Left lobe of liver (tissue), 2 donors: ENCODE results near the gene NBL1. TPM values are rescaled to one million over a fixed set of nuclear protein-coding genes. Genes with fewer than 3 reads are reported as not detected.

Experiments
- ATAC-seq: fragments of 200-7000 bp; cut with Tn5 transposase; one replicate; pipeline ENCODE4 v1.9.1; 2020; ENCODE audit warnings: mild to moderate bottlenecking, moderate library complexity
- DNase-seq: peaks from one replicate; pipeline ENCODE4 v3.0.0-alpha.2; 2020; ENCODE audit warnings: low spot score
- total RNA-seq: library from RNA; stranded (reverse); gene quantifications from one replicate; pipeline ENCODE4 v1.2.1, GENCODE V29; 2021
- donor health status: DM: no; HTN: no; CAD: no; lungs with moderate emphysema.
- donor health status: DM: no; HTN: yes; CAD: no.

Gene NBL1
- total RNA-seq, 1 donor from 2014 or later: 2.5 TPM

DNA sequence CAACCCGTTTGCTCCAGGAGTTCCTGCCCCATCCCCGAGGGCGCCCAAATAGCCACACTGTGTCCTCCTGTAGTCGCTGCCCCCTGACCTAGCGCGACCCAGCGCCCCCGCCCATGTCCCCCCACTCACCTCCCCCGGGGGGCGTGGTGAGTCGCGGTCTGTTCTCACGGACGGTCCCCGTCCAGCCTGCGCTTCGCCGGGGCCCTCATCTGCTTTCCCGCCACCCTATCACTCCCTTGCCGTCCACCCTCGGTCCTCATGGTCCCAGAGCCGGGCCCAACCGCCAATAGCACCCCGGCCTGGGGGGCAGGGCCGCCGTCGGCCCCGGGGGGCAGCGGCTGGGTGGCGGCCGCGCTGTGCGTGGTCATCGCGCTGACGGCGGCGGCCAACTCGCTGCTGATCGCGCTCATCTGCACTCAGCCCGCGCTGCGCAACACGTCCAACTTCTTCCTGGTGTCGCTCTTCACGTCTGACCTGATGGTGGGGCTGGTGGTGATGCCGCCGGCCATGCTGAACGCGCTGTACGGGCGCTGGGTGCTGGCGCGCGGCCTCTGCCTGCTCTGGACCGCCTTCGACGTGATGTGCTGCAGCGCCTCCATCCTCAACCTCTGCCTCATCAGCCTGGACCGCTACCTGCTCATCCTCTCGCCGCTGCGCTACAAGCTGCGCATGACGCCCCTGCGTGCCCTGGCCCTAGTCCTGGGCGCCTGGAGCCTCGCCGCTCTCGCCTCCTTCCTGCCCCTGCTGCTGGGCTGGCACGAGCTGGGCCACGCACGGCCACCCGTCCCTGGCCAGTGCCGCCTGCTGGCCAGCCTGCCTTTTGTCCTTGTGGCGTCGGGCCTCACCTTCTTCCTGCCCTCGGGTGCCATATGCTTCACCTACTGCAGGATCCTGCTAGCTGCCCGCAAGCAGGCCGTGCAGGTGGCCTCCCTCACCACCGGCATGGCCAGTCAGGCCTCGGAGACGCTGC is 21.7 kb downstream of the NBL1 start:
- ATAC-seq: no peak
- no peak for DNase-seq

DNA sequence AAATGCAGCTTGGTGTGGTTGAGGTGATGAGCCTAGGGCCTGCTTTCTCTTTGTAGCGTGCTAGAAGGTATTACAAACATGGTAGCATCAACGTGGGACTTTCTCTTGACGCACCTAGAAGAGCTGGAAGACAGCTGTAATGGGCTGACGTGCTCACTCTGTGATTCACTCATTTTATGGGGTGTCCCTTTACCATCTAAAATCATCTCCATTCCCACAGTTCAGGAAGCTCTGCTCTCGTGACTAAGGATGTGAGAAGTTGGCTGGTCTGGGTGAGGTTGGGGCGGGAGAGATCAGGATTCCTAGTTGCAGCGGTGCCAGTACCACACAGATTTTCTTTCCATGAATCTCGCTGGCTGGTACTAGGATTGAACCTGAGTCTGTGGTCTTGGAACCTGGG is 24.8 kb downstream of the NBL1 start:
- ATAC-seq (no peak), DNase-seq (no peak)

- no peak for DNase-seq
- no peak for ATAC-seq
Observed at GRCh38 chr1:19670787-19671186, 26.7 kb downstream of the NBL1 start.

- DNase-seq: no peak
Observed at GRCh38 chr1:19672237-19672636, 28.1 kb downstream of the NBL1 start.

DNA sequence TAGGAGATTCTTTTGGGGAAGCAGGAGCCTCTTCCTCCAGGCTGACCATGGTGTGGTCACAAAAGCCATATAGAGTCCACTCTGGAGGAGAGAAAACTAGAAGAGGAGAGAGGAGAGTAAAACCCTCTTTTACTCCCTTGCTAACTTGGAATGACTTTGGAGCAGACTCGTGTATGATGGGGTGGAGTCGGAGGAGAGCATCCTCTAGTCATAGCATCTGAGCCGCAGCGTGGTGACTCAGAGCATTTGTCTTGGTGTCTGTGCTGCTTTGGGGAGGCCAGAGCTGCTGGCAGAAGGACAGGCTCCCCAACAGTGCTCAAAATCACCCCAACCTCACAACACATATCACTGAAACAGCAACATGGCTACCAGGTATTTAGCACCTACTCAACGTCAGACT is 31.7 kb downstream of the NBL1 start:
- ATAC-seq (no peak), DNase-seq (no peak)

More at GRCh38 chr1:19672237-19672636, 28.1 kb downstream of the NBL1 start:
- no peak for ATAC-seq

DNA sequence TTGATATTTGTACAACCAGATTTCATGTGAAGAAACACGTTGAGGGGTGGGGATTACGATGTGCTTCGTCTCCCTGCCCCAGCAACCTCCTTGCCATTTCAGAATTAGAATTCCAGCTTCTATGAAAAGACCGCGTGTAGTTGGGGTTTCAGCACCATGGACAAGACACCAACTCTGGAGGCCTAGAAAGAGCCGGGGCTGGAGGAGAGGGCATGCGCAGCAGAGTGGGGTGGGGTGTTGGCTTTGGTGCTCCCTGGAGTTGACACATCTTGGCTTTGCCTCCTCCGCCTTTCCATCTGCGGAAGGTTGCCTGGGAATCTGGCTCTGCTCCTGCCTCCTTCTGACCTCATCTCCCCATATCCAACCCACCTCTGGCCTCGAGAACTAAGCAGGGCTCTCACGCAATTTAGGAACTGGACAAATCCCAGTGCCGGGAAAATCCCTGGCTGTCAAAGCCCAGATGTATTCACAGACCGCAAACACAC is 32.4 kb downstream of the NBL1 start:
- DNase-seq (no peak), ATAC-seq (peak; percentile 56)

- ATAC-seq (peak; percentile 9), DNase-seq (no peak)
Observed at GRCh38 chr1:19678493-19678892, 34.4 kb downstream of the NBL1 start.

GRCh38 chr1:19678931-19679453 is 34.9 kb downstream of the NBL1 start:
- DNase-seq (no peak), ATAC-seq (no peak)

- DNase-seq: no peak
- peak; percentile 8 for ATAC-seq
Observed at GRCh38 chr1:19679691-19680090, 35.6 kb downstream of the NBL1 start.

GRCh38 chr1:19680644-19681043 is 36.5 kb downstream of the NBL1 start:
- ATAC-seq (no peak), DNase-seq (no peak)

GRCh38 chr1:19682257-19682656 is 38.1 kb downstream of the NBL1 start:
- DNase-seq (no peak), ATAC-seq (no peak)

GRCh38 chr1:19682901-19683300 is 38.8 kb downstream of the NBL1 start:
- no peak for DNase-seq
- ATAC-seq: no peak

DNA sequence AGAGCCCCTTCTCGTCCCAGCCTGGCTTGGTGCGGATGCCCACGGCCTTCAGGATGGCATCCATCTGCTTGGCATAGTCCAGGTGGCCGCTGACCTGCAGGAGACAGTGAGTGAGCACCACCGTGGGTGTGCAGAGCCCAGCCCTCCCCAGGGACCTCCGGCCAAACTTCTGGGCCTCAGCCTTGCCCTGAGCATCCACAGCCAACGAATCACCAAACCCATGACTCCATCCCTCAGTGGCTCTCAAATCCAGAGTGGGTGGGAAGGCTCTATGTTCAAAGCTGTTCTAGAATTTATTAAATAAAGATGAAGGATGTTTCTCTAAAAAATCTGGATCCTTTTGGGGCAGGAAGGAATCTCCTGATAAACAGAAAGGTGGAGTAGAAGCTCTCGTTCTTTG is 39.2 kb downstream of the NBL1 start:
- no peak for ATAC-seq
- no peak for DNase-seq

DNA sequence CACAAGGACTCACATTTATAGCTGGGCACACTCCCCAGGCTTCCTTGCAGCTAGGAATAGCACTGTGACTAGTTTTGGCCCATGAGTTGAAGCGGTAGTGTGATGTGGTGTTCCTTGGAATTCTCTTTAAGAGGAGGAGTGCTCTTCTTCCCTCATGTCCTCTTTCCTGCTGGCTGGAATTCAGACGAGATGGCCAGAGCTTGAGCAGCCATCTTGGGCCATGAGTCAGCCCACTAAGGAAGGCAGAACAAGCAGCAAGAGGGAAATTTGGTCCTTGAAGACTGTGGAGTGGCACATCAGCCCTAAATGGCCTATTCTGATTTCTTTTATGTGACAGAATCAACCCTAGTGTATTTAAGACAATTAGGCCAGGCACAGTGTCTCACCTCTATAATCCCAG is 40.6 kb downstream of the NBL1 start:
- DNase-seq (no peak), ATAC-seq (no peak)

- ATAC-seq (no peak), DNase-seq (no peak)
Observed at GRCh38 chr1:19685994-19686393, 41.9 kb downstream of the NBL1 start.

GRCh38 chr1:19687414-19687813 is 43.3 kb downstream of the NBL1 start:
- no peak for ATAC-seq
- no peak for DNase-seq

- no peak for ATAC-seq
- DNase-seq: no peak
Observed at GRCh38 chr1:19688041-19688842, 44.1 kb downstream of the NBL1 start.

- ATAC-seq (no peak), DNase-seq (no peak)
Observed at GRCh38 chr1:19689085-19689757, 45.1 kb downstream of the NBL1 start.

DNA sequence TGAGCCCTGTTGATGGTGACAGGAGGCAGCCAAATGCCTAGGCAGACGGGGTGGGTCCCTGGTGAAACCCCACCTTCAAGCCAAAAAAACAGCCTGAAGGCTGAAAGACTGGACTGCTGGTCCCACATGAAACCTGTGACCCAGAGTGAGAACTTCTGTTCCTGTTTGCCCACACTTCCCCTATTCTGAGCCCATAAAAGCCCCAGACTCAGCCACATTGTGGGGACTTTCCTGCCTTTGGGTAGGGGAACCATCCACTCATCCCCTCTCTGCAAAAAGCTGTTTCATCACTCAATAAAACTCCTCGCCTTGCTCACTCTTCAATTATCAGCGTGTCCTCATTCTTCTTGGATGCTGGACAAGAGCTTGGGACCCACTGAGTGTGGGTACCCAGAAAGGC is 45.7 kb downstream of the NBL1 start:
- ATAC-seq (no peak), DNase-seq (no peak)

DNA sequence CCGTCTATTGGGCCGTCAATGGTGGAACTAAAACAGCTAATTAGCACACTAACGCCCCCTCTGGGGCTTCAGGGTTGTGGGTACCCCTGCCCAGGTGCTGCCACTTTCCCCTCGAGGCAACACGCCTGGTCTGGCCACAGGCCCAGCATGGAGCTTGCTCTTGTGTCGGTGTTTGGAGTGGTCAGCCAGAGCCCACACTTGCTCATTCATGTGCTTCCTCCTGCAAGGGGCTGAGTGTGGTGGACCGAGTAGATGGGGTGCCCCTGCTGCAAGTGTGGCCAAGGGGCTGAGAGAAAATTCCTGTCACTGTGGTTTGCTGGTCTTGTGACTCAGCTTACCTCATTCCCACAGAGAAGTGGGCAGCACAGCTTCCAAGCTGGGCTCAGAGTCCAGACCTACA is 46.2 kb downstream of the NBL1 start:
- ATAC-seq (no peak), DNase-seq (no peak)

GRCh38 chr1:19694298-19694697 is 50.2 kb downstream of the NBL1 start:
- no peak for ATAC-seq
- no peak for DNase-seq
